Ascending aorta (tissue), 2 donors: Measurements from ENCODE around the gene NT5DC4. TPM values are rescaled to one million over a fixed set of nuclear protein-coding genes. Genes with fewer than 3 reads are reported as not detected.

Source experiments
- DNase-seq, 2 donors: peaks; one replicate each; pipeline ENCODE4 v3.0.0-alpha.2; 2019; ENCODE audit warnings: low spot score in 2 of 2
- H3K27ac ChIP-seq, 2 donors: fragments of 200-600 bp; sonication (generic); one replicate each; pipeline ENCODE4 v1.5.1; 2016 to 2017; ENCODE audit warnings: mild to moderate bottlenecking in 1 of 2
- H3K27me3 ChIP-seq: fragments of 200-600 bp; sonication (generic); one replicate; pipeline ENCODE4 v1.5.1; 2017
- H3K36me3 ChIP-seq, 2 donors: fragments of 200-600 bp; sonication (generic); one replicate each; pipeline ENCODE4 v1.5.1; 2016
- H3K4me1 ChIP-seq, 2 donors: fragments of 200-600 bp; sonication (generic); one replicate each; pipeline ENCODE4 v1.5.1; 2016 to 2017; ENCODE audit warnings: mild to moderate bottlenecking in 1 of 2
- H3K4me3 ChIP-seq, 2 donors: fragments of 200-600 bp; sonication (generic); one replicate each; pipeline ENCODE4 v1.5.1; 2016 to 2017; ENCODE audit warnings: mild to moderate bottlenecking in 1 of 2
- H3K9me3 ChIP-seq, 2 donors: fragments of 200-600 bp; sonication (generic); one replicate each; pipeline ENCODE4 v1.5.1; 2016
- intact Hi-C: fragments of 100-400 bp; cut with DNase I; formaldehyde crosslinking; loops from one replicate; pipeline ENCODE4 v1.15.1; 2023
- total RNA-seq: library from RNA; depleted of rRNA; stranded (reverse); fragments of >200 nt; gene quantifications from one replicate; pipeline ENCODE4 v1.1.0, GENCODE V29; 2016
- TF ChIP-seq, protein P1 (sequence below), 3 experiments: fragments of 200-600 bp in 2 of 3; fragments of 450-650 bp in 1 of 3; sonication (generic) in 2 of 3; IDR thresholded peaks; one replicate each; pipeline ENCODE4 v1.5.1; 2016 to 2019; ENCODE audit warnings: antibody characterized with exemption in 3 of 3, mild to moderate bottlenecking in 1 of 3, moderate library complexity in 1 of 3

Gene NT5DC4
- total RNA-seq, 1 donor from 2014 or later = not detected

DNA sequence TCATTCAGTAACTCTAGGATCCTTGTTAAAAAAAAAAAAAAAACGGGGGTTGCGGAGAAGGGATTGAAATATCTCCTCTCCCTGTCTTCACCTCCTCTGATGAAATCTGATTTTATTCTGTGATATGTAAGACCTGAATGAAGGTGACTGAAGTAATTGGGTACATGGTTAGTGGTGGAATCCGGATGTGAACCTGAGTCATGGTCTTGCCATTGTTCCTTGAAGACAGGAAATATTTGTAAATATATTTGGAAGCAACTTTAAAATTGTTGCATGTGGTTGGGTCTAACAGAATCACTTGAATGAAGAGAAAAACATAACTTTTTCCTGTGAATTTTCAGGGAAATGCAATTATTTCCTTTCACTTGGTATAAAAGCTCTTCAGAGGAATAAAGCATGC, 66.5 kb downstream of the NT5DC4 start:
- DNase-seq = no peak

DNA sequence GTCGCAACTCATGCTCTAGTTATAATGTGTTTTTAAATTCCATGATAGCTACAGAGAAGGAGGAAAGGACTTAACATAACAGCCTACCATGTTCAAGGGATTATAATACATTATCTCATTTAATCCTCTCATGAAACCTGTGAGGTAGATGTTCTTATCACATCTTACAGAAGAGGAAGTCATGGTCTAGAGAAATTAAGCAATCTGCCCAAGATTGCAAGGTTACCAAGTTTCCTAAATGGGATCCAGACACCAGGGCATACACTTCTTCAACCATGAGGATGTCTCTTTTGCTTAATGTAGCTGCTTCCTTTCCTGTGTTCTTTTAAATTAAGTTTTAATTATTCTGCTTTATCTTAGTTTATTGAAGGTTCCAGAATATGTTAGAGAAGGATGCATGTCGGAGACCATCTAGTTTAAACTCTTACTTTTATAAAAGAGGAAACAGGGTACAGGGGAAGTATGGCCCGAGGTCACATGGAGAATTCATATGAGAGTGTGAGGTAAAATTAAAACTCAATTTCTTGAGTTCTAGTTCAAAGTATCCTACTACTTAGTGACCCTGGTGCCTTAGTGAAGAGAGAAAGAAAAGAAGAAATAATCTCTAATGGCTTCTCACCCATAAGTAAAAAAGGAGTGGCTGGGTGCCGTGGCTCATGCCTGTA, 67.0 kb downstream of the NT5DC4 start:
- H3K27me3 ChIP-seq = no peaks in the 10 kb centered on the region
- no peak overlapping the region for H3K27ac ChIP-seq
- TF ChIP-seq, protein P1, sequence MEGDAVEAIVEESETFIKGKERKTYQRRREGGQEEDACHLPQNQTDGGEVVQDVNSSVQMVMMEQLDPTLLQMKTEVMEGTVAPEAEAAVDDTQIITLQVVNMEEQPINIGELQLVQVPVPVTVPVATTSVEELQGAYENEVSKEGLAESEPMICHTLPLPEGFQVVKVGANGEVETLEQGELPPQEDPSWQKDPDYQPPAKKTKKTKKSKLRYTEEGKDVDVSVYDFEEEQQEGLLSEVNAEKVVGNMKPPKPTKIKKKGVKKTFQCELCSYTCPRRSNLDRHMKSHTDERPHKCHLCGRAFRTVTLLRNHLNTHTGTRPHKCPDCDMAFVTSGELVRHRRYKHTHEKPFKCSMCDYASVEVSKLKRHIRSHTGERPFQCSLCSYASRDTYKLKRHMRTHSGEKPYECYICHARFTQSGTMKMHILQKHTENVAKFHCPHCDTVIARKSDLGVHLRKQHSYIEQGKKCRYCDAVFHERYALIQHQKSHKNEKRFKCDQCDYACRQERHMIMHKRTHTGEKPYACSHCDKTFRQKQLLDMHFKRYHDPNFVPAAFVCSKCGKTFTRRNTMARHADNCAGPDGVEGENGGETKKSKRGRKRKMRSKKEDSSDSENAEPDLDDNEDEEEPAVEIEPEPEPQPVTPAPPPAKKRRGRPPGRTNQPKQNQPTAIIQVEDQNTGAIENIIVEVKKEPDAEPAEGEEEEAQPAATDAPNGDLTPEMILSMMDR (IDR thresholded peaks at IDR 0.05) = no peak
- DNase-seq = no peak
- H3K9me3 ChIP-seq = no peaks in the 10 kb centered on the region
- no peak overlapping the region for H3K4me3 ChIP-seq
- H3K36me3 ChIP-seq = no peaks in the 10 kb centered on the region
- no peaks in the 10 kb centered on the region for H3K4me1 ChIP-seq
- intact Hi-C loops = no loop called here

More for the DNA sequence above, 66.5 kb downstream of the NT5DC4 start:
- H3K36me3 ChIP-seq = no peaks in the 10 kb centered on the region
- no peaks in the 10 kb centered on the region for H3K27me3 ChIP-seq
- H3K27ac ChIP-seq = no peak overlapping the region
- no peak overlapping the region for H3K4me3 ChIP-seq
- no peaks in the 10 kb centered on the region for H3K4me1 ChIP-seq
- TF ChIP-seq, protein P1 (IDR thresholded peaks at IDR 0.05) = no peak
- intact Hi-C loops = no loop called here
- H3K9me3 ChIP-seq = no peaks in the 10 kb centered on the region

DNA sequence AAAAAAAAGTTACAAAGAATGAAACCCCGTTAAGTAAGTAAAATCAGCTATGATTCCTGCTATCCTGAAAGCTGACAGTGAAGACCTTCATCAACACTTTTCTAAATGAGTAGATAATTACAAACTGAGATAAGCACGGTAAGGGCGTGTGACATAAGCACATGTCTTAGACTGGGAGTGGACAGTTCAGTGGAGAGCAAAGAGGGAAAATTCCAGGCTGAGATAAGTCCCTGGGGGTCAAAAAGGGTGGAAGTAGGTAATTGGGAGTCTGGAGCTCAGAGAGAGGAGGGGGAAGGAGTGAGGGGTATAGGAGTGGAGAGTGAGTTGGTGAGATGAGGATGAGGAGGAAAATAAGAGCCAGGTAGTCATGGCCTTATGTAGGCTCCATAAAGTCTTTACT, 67.8 kb downstream of the NT5DC4 start:
- Histone ChIP-seq H3K36me3 (no peaks in the 10 kb centered on the region), H3K4me1 (no peaks in the 10 kb centered on the region), H3K27me3 (no peaks in the 10 kb centered on the region), H3K9me3 (no peaks in the 10 kb centered on the region), H3K4me3 (no peak overlapping the region), H3K27ac (no peak overlapping the region)
- intact Hi-C loops = no loop called here
- DNase-seq = no peak
- TF ChIP-seq, protein P1 (IDR thresholded peaks at IDR 0.05) = no peak

Other genes with a start within 250 kb of the NT5DC4 start
- 3.2 TPM for gene TTL, start 238.9 kb upstream of the NT5DC4 start, total RNA-seq
- 3.6 TPM for gene POLR1B, start 178.6 kb upstream of the NT5DC4 start, total RNA-seq
- 26.5 TPM for gene CHCHD5, start 136.4 kb upstream of the NT5DC4 start, total RNA-seq
- 18.4 TPM for gene SLC20A1, start 75.1 kb upstream of the NT5DC4 start, total RNA-seq
- not detected for gene CKAP2L, start 43.6 kb downstream of the NT5DC4 start, total RNA-seq
- not detected for gene IL1A, start 63.5 kb downstream of the NT5DC4 start, total RNA-seq
- not detected for gene IL1B, start 115.8 kb downstream of the NT5DC4 start, total RNA-seq
- not detected for gene IL37, start 190.1 kb downstream of the NT5DC4 start, total RNA-seq